Ishikawa (cell line): ENCODE results near the gene ITPR1.

Source experiments
- CEBPB ChIP-seq: IDR thresholded peaks from 2 replicates; pipeline ENCODE4 v1.6.1; 2012
- CREB1 ChIP-seq: IDR thresholded peaks from 2 replicates; pipeline ENCODE4 v1.6.1; 2012; ENCODE audit warnings: low read depth
- EGR1 ChIP-seq: IDR thresholded peaks from 2 replicates; pipeline ENCODE4 v1.6.1; 2012
- EP300 ChIP-seq: IDR thresholded peaks from 2 replicates; pipeline ENCODE4 v1.6.1; 2012; ENCODE audit warnings: borderline replicate concordance
- FOXM1 ChIP-seq: IDR thresholded peaks from 2 replicates; pipeline ENCODE4 v1.6.1; 2012; ENCODE audit warnings: low read depth, borderline replicate concordance
- NFIC ChIP-seq: IDR thresholded peaks from 2 replicates; pipeline ENCODE4 v1.6.1; 2012
- RAD21 ChIP-seq: IDR thresholded peaks from 2 replicates; pipeline ENCODE4 v1.6.1; 2012; ENCODE audit warnings: low read depth
- TAF1 ChIP-seq: IDR thresholded peaks from 2 replicates; pipeline ENCODE4 v1.6.1; 2012; ENCODE audit warnings: low read depth, mild to moderate bottlenecking
- TCF12 ChIP-seq: IDR thresholded peaks from 2 replicates; pipeline ENCODE4 v1.6.1; 2012; ENCODE audit warnings: low read depth
- TEAD4 ChIP-seq: IDR thresholded peaks from 2 replicates; pipeline ENCODE4 v1.6.1; 2012
- YY1 ChIP-seq: IDR thresholded peaks from 2 replicates; pipeline ENCODE4 v1.6.1; 2012; ENCODE audit warnings: low read depth
- ZBTB7A ChIP-seq: IDR thresholded peaks from 2 replicates; pipeline ENCODE4 v1.6.1; 2012; ENCODE audit warnings: low read depth
- TF ChIP-seq, protein P1 (sequence below): IDR thresholded peaks from 2 replicates; pipeline ENCODE4 v1.6.1; 2012
- TF ChIP-seq, protein P2 (sequence below): IDR thresholded peaks from 2 replicates; pipeline ENCODE4 v1.6.1; 2012; ENCODE audit warnings: low read depth, mild to moderate bottlenecking
- TF ChIP-seq, protein P3 (sequence below): IDR thresholded peaks from 2 replicates; pipeline ENCODE4 v1.6.1; 2012

Gene ITPR1

DNA sequence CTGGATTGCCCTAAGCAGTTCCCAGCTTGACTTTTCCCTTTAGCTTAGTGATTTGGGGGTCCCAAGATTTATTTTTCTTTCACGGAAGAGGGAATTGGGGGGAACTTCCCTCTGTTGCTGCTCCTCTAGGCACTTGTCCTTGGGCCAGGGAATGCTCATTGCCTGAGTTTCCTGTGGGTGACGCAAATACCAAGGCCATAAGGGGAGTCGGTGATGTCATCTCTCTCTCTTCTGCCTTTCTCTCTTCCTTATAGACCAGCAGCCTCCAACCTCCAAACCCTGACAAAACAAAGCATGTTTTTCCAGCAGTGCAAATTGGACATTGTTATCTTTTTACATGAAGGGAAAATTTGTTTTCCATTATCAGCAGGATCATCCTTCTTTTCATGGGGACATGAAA is 120.2 kb downstream of the ITPR1 start:
- no peak for TF ChIP-seq EGR1

DNA sequence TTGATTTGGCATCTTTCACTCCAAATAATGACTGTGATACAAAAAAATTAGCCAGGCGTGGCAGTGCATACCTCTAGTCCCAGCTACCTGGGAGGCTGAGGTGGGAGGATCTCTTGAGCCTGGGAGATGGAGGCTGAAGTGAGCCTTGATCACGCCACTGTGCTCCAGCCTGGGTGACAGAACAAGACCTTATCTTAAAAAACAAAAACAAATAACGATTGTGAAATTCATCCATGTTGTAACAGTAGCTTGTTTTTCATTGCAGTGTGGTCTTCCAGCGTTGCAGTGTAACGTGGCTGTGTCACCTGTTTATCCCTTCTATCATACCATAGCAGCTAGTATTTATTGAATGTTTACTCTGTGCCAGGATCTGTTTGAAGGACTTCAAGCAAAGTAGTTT is 120.9 kb downstream of the ITPR1 start:
- no peak for TF ChIP-seq EGR1
- no peak for TF ChIP-seq TAF1
- TF ChIP-seq CREB1: no peak
- no peak for TF ChIP-seq CEBPB

DNA sequence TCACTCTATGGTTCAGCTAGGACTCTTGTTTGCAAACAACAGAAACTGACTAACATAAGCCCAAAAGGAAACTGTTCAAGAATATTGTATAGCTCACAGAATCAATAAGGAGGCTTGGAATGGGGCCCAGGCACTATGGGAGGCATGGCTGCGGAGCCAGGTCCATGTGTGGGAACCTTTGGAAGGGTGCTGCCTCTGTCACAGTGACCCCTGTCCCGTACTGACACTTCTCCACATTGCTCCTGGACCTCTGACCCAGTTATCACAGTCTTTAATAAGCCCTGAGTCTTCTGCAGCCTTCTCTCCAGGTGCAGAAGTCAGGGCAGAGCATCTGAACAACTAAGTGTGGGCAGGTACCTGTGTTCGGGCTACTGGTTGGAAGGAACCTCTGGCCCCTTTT is 121.8 kb downstream of the ITPR1 start:
- TF ChIP-seq RAD21: no peak
- TF ChIP-seq EP300: no peak
- no peak for TF ChIP-seq TEAD4
- TF ChIP-seq, protein P1, sequence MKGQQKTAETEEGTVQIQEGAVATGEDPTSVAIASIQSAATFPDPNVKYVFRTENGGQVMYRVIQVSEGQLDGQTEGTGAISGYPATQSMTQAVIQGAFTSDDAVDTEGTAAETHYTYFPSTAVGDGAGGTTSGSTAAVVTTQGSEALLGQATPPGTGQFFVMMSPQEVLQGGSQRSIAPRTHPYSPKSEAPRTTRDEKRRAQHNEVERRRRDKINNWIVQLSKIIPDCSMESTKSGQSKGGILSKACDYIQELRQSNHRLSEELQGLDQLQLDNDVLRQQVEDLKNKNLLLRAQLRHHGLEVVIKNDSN: no peak
- TF ChIP-seq EGR1: no peak

DNA sequence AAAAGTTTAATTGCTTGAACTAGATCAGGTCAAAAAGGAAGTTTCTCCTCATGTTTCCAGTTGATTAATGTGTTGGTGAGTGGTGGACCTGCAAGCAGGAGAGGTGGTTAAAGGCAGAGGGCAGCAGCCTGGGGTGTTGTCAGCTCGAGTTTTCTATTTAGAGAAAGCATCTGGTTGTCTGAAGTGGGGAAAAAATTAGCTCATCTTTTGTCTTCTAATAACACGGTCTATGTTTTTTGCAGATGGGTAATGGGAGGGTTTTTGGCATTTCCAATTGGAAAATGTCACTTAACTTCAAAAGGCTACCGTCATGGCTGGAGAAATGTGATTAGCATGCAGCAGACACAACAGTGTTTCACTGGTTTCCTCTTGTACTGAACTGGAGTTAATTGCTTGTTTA is 122.6 kb downstream of the ITPR1 start:
- TF ChIP-seq NFIC: no peak
- TF ChIP-seq, protein P2, sequence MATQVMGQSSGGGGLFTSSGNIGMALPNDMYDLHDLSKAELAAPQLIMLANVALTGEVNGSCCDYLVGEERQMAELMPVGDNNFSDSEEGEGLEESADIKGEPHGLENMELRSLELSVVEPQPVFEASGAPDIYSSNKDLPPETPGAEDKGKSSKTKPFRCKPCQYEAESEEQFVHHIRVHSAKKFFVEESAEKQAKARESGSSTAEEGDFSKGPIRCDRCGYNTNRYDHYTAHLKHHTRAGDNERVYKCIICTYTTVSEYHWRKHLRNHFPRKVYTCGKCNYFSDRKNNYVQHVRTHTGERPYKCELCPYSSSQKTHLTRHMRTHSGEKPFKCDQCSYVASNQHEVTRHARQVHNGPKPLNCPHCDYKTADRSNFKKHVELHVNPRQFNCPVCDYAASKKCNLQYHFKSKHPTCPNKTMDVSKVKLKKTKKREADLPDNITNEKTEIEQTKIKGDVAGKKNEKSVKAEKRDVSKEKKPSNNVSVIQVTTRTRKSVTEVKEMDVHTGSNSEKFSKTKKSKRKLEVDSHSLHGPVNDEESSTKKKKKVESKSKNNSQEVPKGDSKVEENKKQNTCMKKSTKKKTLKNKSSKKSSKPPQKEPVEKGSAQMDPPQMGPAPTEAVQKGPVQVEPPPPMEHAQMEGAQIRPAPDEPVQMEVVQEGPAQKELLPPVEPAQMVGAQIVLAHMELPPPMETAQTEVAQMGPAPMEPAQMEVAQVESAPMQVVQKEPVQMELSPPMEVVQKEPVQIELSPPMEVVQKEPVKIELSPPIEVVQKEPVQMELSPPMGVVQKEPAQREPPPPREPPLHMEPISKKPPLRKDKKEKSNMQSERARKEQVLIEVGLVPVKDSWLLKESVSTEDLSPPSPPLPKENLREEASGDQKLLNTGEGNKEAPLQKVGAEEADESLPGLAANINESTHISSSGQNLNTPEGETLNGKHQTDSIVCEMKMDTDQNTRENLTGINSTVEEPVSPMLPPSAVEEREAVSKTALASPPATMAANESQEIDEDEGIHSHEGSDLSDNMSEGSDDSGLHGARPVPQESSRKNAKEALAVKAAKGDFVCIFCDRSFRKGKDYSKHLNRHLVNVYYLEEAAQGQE: no peak

DNA sequence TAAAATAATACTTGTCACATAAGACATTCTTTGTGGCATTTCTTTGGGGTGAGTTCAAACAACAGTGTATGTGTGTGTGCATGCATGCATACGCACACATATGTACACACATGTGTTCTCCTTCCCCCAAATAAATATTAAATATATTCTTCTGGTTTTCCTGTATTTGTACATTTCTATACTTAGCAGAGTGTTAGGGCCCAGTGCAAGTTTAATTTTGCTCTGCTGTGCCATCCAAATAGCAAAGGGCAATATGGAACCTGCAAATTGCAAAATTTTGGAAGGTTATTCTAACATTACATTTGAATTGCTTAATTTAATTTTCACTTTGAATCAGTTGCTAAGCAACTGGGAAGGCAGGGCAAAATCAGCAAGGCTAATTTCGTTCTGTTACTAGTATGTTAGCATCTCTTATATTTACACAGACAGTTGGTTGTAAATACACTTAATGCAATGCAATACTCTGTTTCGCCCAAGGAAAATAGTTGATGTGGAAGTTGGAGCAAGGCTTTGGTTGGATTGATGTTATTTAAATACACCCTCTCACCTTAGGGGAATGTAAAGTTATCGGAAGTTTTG is 130.4 kb downstream of the ITPR1 start:
- TF ChIP-seq, protein P1: no peak
- no peak for TF ChIP-seq NFIC
- TF ChIP-seq EP300: no peak
- no peak for TF ChIP-seq TAF1
- TF ChIP-seq, protein P2: no peak
- TF ChIP-seq, protein P3, sequence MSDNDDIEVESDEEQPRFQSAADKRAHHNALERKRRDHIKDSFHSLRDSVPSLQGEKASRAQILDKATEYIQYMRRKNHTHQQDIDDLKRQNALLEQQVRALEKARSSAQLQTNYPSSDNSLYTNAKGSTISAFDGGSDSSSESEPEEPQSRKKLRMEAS: no peak
- TF ChIP-seq TEAD4: no peak
- no peak for TF ChIP-seq TCF12
- no peak for TF ChIP-seq ZBTB7A
- TF ChIP-seq YY1: no peak
- TF ChIP-seq RAD21: no peak
- TF ChIP-seq CEBPB: no peak
- TF ChIP-seq CREB1: no peak
- no peak for TF ChIP-seq EGR1
- no peak for TF ChIP-seq FOXM1

DNA sequence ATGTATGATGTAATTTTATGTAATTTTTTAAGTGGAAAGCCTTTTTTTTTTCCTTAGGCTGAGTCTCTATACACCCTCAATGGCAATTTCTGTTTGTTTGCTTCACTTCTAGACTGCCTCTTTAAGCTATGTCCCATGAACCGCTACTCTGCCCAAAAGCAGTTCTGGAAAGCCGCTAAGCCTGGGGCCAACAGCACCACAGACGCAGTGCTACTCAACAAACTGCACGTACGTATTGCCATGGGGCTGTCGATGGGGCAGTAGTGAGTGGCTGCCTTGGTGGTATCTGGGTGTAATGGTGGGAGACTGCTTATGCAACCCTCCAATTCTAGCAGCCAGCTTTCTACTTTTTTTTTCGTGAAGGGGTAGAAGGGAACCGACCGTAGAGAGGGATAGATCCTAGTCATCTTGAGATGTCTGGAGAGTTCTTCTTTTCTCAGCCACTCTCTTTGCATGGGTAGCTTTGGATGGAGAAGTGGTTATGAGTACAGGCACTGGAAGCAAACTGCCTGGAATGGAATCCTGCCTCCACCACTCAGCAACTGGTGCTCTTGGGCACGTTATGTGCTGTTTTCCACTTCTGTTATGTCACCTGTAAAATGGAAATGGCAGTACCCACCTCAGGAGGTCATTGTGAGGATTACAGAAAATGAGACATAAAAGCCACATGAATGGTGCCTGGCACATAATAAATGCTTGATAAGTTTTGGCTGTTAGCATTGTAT is 134.7 kb downstream of the ITPR1 start:
- TF ChIP-seq RAD21 (no peak), NFIC (no peak), TAF1 (no peak), CREB1 (no peak), CEBPB (no peak), FOXM1 (no peak), EGR1 (no peak), TEAD4 (no peak)
- TF ChIP-seq, protein P3: no peak
- TF ChIP-seq, protein P2: no peak
- TF ChIP-seq, protein P1: no peak
